A549 (cell line): ENCODE data around the gene TMEM123. TPM values are rescaled to one million over a fixed set of nuclear protein-coding genes. Genes with fewer than 3 reads are reported as not detected.

ENCODE experiments used
- ATAC-seq, 2 experiments: fragments of 200-7000 bp in 1 of 2; fragments of >200 bp in 1 of 2; cut with Nextera tagmentation in 1 of 2; cut with Tn5 transposase in 1 of 2; 3 replicates each; pipeline versions ENCODE4 v1.8.0 to v1.9.1; 2018 to 2020; ENCODE audit warnings: mild to moderate bottlenecking in 1 of 2, moderate library complexity in 1 of 2
- CTCF ChIA-PET: fragments of 300-600 bp; sonication (Branson Sonifier 250); formaldehyde crosslinking; extraction: SDS; loops from one replicate; lab custom pipeline; 2021; ENCODE audit warnings: antibody characterized with exemption, inconsistent platforms; lab: Yijun Ruan, JAX
- POLR2A ChIA-PET: fragments of 350-600 bp; formaldehyde crosslinking; extraction: SDS; loops from one replicate; lab custom pipeline; 2021; ENCODE audit warnings: antibody characterized with exemption, inconsistent platforms; lab: Yijun Ruan, JAX
- DNase-seq, 2 experiments: peaks; one replicate each; pipeline versions ENCODE4 v3.0.0 to v3.0.0-alpha.2; 2011 to 2016; ENCODE audit warnings: low read depth in 1 of 2, low spot score in 1 of 2
- FAIRE-seq: peaks from 2 replicates; lab custom pipeline; 2011; peaks lifted over from hg19 to GRCh38; lab: Jason Lieb, UNC
- H3K27ac ChIP-seq, 2 experiments: fragments of >200 bp; sonication (Bioruptor Twin); formaldehyde crosslinking; 3 replicates each; pipeline ENCODE4 v1.5.1; 2016 to 2017
- H3K4me1 ChIP-seq: fragments of >200 bp; sonication (Bioruptor Twin); formaldehyde crosslinking; 3 replicates; pipeline ENCODE4 v1.6.1; 2016
- H3K4me2 ChIP-seq: fragments of >200 bp; sonication (Bioruptor Twin); formaldehyde crosslinking; 3 replicates; pipeline ENCODE4 v1.6.1; 2016
- H3K4me3 ChIP-seq: fragments of >200 bp; sonication (Bioruptor Twin); formaldehyde crosslinking; 3 replicates; pipeline ENCODE4 v1.5.1; 2016
- H3K9me3 ChIP-seq: fragments of >200 bp; sonication (Bioruptor Twin); formaldehyde crosslinking; 3 replicates; pipeline ENCODE4 v1.6.1; 2016
- ATOH8 ChIP-seq: fragments of 250-450 bp; sonication (Bioruptor Pico); IDR thresholded peaks from 2 replicates; pipeline ENCODE4 v1.5.0; 2020; ENCODE audit warnings: low read depth, mild to moderate bottlenecking, moderate library complexity
- BCL3 ChIP-seq: fragments of >200 bp; sonication (Bioruptor Twin); formaldehyde crosslinking; IDR thresholded peaks from 3 replicates; pipeline ENCODE4 v1.6.1; 2016
- BHLHE40 ChIP-seq: IDR thresholded peaks from 2 replicates; pipeline ENCODE4 v1.6.1; 2012; ENCODE audit warnings: low read depth, low read length, inconsistent platforms
- CBX8 ChIP-seq: fragments of 200-600 bp; sonication (generic); IDR thresholded peaks from 2 replicates; pipeline ENCODE4 v1.6.1; 2016
- CEBPB ChIP-seq, 2 experiments: fragments of >200 bp in 1 of 2; sonication (Bioruptor Twin) in 1 of 2; formaldehyde crosslinking in 1 of 2; IDR thresholded peaks; 2 replicates each; pipeline ENCODE4 v1.6.1; 2012 to 2016
- CHD2 ChIP-seq: fragments of 150-350 bp; IDR thresholded peaks from 2 replicates; pipeline ENCODE4 v1.6.1; 2014; ENCODE audit warnings: low read length; ENCODE audit not compliant: partially characterized antibody
- CTCF ChIP-seq: fragments of >200 bp; sonication (Bioruptor Twin); formaldehyde crosslinking; IDR thresholded peaks from 3 replicates; pipeline ENCODE4 v1.5.1; 2016
- E2F6 ChIP-seq: IDR thresholded peaks from 2 replicates; pipeline ENCODE4 v1.6.1; 2012; ENCODE audit warnings: low read depth, borderline replicate concordance
- EHF ChIP-seq: fragments of 250-450 bp; sonication (Bioruptor Pico); IDR thresholded peaks from 2 replicates; pipeline ENCODE4 v1.5.0; 2020; ENCODE audit warnings: mild to moderate bottlenecking
- EHMT2 ChIP-seq: fragments of 200-600 bp; sonication (generic); IDR thresholded peaks from 2 replicates; pipeline ENCODE4 v1.6.1; 2016; ENCODE audit warnings: antibody characterized with exemption, low read depth, mild to moderate bottlenecking, moderate library complexity
- EP300 ChIP-seq, 2 experiments: fragments of >200 bp; sonication (Bioruptor Twin); formaldehyde crosslinking; IDR thresholded peaks; 2 replicates in 1 of 2; 3 replicates in 1 of 2; pipeline ENCODE4 v1.6.1; 2016 to 2017
- FOSB ChIP-seq: fragments of 250-450 bp; sonication (Bioruptor Pico); IDR thresholded peaks from 2 replicates; pipeline ENCODE4 v1.5.0; 2020; ENCODE audit warnings: mild to moderate bottlenecking, moderate library complexity
- FOSL2 ChIP-seq, 2 experiments: fragments of 450-650 bp in 1 of 2; fragments of >200 bp in 1 of 2; sonication (Bioruptor Twin) in 1 of 2; formaldehyde crosslinking; IDR thresholded peaks; 2 replicates each; pipeline versions ENCODE4 v1.5.0 to v1.6.1; 2016 to 2020; ENCODE audit warnings: mild to moderate bottlenecking in 1 of 2, moderate library complexity in 1 of 2
- FOXS1 ChIP-seq: fragments of 250-450 bp; sonication (Bioruptor Pico); IDR thresholded peaks from 2 replicates; pipeline ENCODE4 v1.5.0; 2020; ENCODE audit warnings: mild to moderate bottlenecking, moderate library complexity
- GATA3 ChIP-seq: IDR thresholded peaks from 2 replicates; pipeline ENCODE4 v1.6.1; 2012; ENCODE audit warnings: borderline replicate concordance
- HDAC2 ChIP-seq: fragments of 200-600 bp; sonication (generic); IDR thresholded peaks from 2 replicates; pipeline ENCODE4 v1.6.1; 2016
- HES2 ChIP-seq: fragments of >200 bp; sonication (Bioruptor Twin); formaldehyde crosslinking; IDR thresholded peaks from 2 replicates; pipeline ENCODE4 v1.6.1; 2016
- HEYL ChIP-seq: fragments of 250-450 bp; sonication (Bioruptor Pico); IDR thresholded peaks from 2 replicates; pipeline ENCODE4 v1.8.0; 2021; ENCODE audit warnings: mild to moderate bottlenecking, moderate library complexity
- HOXB5 ChIP-seq: fragments of 250-450 bp; sonication (Bioruptor Pico); IDR thresholded peaks from 2 replicates; pipeline ENCODE4 v1.5.0; 2020; ENCODE audit warnings: mild to moderate bottlenecking, moderate library complexity
- JUN ChIP-seq, 2 experiments: fragments of >200 bp; sonication (Bioruptor Twin); formaldehyde crosslinking; IDR thresholded peaks; 2 replicates in 1 of 2; 3 replicates in 1 of 2; pipeline ENCODE4 v1.6.1; 2016 to 2017
- JUNB ChIP-seq: fragments of >200 bp; sonication (Bioruptor Twin); formaldehyde crosslinking; IDR thresholded peaks from 2 replicates; pipeline ENCODE4 v1.6.1; 2016
- KDM5A ChIP-seq: fragments of 200-600 bp; sonication (generic); IDR thresholded peaks from 2 replicates; pipeline ENCODE4 v1.6.1; 2016; ENCODE audit warnings: antibody characterized with exemption, mild to moderate bottlenecking
- MYC ChIP-seq: IDR thresholded peaks from 2 replicates; pipeline ENCODE4 v1.6.1; 2012; ENCODE audit warnings: mild to moderate bottlenecking, inconsistent platforms, low read length, improper control_type of control experiment, borderline replicate concordance
- NFE2L2 ChIP-seq: fragments of 150-350 bp; conservative IDR thresholded peaks from 2 replicates; pipeline ENCODE4 v1.6.1; 2014; ENCODE audit warnings: low read length
- PHF8 ChIP-seq: fragments of 200-600 bp; sonication (generic); IDR thresholded peaks from 2 replicates; pipeline ENCODE4 v1.6.1; 2016; ENCODE audit warnings: low read depth, mild to moderate bottlenecking, antibody characterized with exemption, moderate library complexity, borderline replicate concordance
- POLR2A ChIP-seq: IDR thresholded peaks from 2 replicates; pipeline ENCODE4 v1.6.1; 2012; ENCODE audit warnings: mild to moderate bottlenecking, low read length
- RAD21 ChIP-seq, 2 experiments: fragments of >200 bp in 1 of 2; sonication (Bioruptor Twin) in 1 of 2; formaldehyde crosslinking in 1 of 2; IDR thresholded peaks in 1 of 2; conservative IDR thresholded peaks in 1 of 2; 2 replicates in 1 of 2; 3 replicates in 1 of 2; pipeline ENCODE4 v1.6.1; 2012 to 2018; ENCODE audit warnings: inconsistent platforms in 1 of 2
- RARB ChIP-seq: fragments of 250-450 bp; sonication (Bioruptor Pico); IDR thresholded peaks from 2 replicates; pipeline ENCODE4 v1.8.0; 2021; ENCODE audit warnings: mild to moderate bottlenecking, moderate library complexity
- RFX5 ChIP-seq: fragments of 450-650 bp; IDR thresholded peaks from 2 replicates; pipeline ENCODE4 v1.7.1; 2014; ENCODE audit warnings: antibody characterized with exemption, mild to moderate bottlenecking, moderate library complexity
- RNF2 ChIP-seq: fragments of 200-600 bp; sonication (generic); IDR thresholded peaks from 2 replicates; pipeline ENCODE4 v1.6.1; 2016; ENCODE audit warnings: low read depth, mild to moderate bottlenecking, antibody characterized with exemption, moderate library complexity, borderline replicate concordance
- SMC3 ChIP-seq: fragments of >200 bp; sonication (Bioruptor Twin); formaldehyde crosslinking; IDR thresholded peaks from 3 replicates; pipeline ENCODE4 v1.6.1; 2018; ENCODE audit warnings: inconsistent platforms
- SREBF2 ChIP-seq: fragments of 450-650 bp; IDR thresholded peaks from 2 replicates; pipeline ENCODE4 v1.6.1; 2014; ENCODE audit warnings: mild to moderate bottlenecking, moderate library complexity
- TP53 ChIP-seq: fragments of 250-450 bp; sonication (Bioruptor Pico); IDR thresholded peaks from 2 replicates; pipeline ENCODE4 v1.5.0; 2021; ENCODE audit warnings: mild to moderate bottlenecking, moderate library complexity
- ZC3H11A ChIP-seq: fragments of 450-650 bp; IDR thresholded peaks from 2 replicates; pipeline ENCODE4 v1.6.1; 2014; ENCODE audit warnings: antibody characterized with exemption, mild to moderate bottlenecking
- WGBS: methylation state at CpG from one replicate; pipeline ENCODE4 v1.1.6; 2017; ENCODE audit errors: missing lambda C conversion rate; 5-methylcytosine and 5-hydroxymethylcytosine counted together
- polyA plus RNA-seq, 4 experiments: library from polyadenylated mRNA; depleted of rRNA in 3 of 4; stranded (reverse); fragments of >200 nt; fragmentation: RNase III in 1 of 4; extraction: RNeasy Plus Mini Kit Qiagen cat#74134 plus additional on column Dnase treatment in 1 of 4; gene quantifications; 2 replicates in 3 of 4; 3 replicates in 1 of 4; pipeline ENCODE4 v1.2.3, GENCODE V29; 2011 to 2017
- TF ChIP-seq, protein P1 (sequence below): IDR thresholded peaks from 2 replicates; pipeline ENCODE4 v1.6.1; 2012
- TF ChIP-seq, protein P2 (sequence below): fragments of 250-450 bp; sonication (Bioruptor Pico); IDR thresholded peaks from 2 replicates; pipeline ENCODE4 v1.5.0; 2021; ENCODE audit warnings: mild to moderate bottlenecking, moderate library complexity, borderline replicate concordance

The TMEM123 gene
- polyA plus RNA-seq, 2 of the 4 experiments (the other 2 are of a cell fraction) = 199 to 458 TPM

DNA sequence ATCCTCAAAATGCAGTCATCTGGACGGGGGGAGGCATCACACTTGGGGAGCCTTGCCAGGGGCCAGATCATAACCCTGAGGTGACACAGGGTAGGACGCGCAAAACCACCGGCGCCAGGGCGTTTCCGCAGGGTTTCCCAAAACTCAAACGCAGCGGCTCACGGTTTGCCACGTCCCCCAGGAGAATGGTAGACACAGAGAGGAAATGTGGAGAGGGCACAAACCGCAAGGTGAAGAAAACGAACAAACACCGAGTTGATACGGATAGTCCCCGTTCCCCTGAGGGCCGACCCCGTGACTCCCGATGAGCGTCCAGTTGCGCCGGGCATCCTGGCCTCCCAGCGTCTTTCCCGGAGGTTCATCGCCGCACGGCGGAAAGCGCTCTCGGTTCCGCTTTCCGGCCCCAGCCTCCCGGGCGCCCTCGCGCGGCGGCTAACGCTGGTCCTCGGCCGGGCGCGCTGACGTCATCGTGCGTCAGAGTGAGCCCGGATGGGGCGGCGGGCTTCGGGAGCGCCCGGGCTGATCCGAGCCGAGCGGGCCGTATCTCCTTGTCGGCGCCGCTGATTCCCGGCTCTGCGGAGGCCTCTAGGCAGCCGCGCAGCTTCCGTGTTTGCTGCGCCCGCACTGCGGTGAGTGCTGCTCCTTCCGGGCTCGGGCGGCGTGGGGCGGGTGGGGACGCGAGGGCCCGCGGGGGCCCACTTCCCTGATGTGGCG is 105.7 kb downstream of the TMEM123 start, which contains the start of gene BIRC2:
BIRC2 (plus strand) TSS at position 467 of the 714 bp plus-strand sequence. CDS start 2,641 bp downstream, outside the sequence.
- CTCF ChIA-PET = interaction anchor here (1.1 kb wide), 1 partner anchor 57 kb away, joined by 4 read pairs; no protein-coding TSS in a partner anchor
- H3K27ac ChIP-seq = peak within 1 kb of the TSS; percentile 94 to 100
- no peaks in the 10 kb centered on the region for H3K9me3 ChIP-seq
- ATAC-seq (peak; percentile 91 to 95), DNase-seq (peak; percentile 36 to 89), FAIRE-seq (no peak)
- 1% methylated on average over 18 of the region's 77 CpGs for WGBS
- peak within 1 kb of the TSS; percentile 74 for H3K4me3 ChIP-seq
- peaks cover 38% of the 10 kb centered on the region for H3K4me1 ChIP-seq
- TF ChIP-seq BCL3 (0 out of 3 replicates have a peak, but pooled peaks have one; percentile 44), EHMT2 (no peak), EHF (CRISPR knock-in tag) (no peak), POLR2A (peak; percentile 69), MYC (no peak), KDM5A (no peak), CEBPB (IDR thresholded peaks at IDR 0.05) (no peak; a peak in 1 of 4 replicates), RARB (CRISPR knock-in tag) (no peak), HOXB5 (CRISPR knock-in tag) (no peak), ZC3H11A (no peak), TP53 (CRISPR knock-in tag) (no peak), EP300 (IDR thresholded peaks at IDR 0.05) (no peak), SMC3 (peak; percentile 61), E2F6 (0 out of 2 replicates have a peak, but pooled peaks have one; percentile 32), GATA3 (no peak), JUN (IDR thresholded peaks at IDR 0.05) (peak; percentile 63 to 84; a peak in 4 of 5 replicates), HDAC2 (no peak), JUNB (no peak), RNF2 (no peak), FOSB (CRISPR knock-in tag) (no peak), ATOH8 (CRISPR knock-in tag) (no peak), PHF8 (peak; percentile 86), CBX8 (no peak), FOSL2 (IDR thresholded peaks at IDR 0.05) (no peak), FOSL2 (CRISPR knock-in tag; IDR thresholded peaks at IDR 0.05) (peak; percentile 89), NFE2L2 (no peak), RFX5 (no peak), FOXS1 (CRISPR knock-in tag) (no peak), HEYL (CRISPR knock-in tag) (no peak), CTCF (peak; percentile 57), SREBF2 (no peak), BHLHE40 (no peak), CHD2 (no peak), HES2 (no peak), RAD21 (conservative IDR thresholded peaks at IDR 0.05 in 1 of 2, IDR thresholded peaks at IDR 0.05 in 1 of 2) (peak in 1 of 2 experiments; percentile 51; a peak in 3 of 5 replicates)
- TF ChIP-seq, protein P1, sequence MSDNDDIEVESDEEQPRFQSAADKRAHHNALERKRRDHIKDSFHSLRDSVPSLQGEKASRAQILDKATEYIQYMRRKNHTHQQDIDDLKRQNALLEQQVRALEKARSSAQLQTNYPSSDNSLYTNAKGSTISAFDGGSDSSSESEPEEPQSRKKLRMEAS = peak; percentile 70
- TF ChIP-seq, protein P2, sequence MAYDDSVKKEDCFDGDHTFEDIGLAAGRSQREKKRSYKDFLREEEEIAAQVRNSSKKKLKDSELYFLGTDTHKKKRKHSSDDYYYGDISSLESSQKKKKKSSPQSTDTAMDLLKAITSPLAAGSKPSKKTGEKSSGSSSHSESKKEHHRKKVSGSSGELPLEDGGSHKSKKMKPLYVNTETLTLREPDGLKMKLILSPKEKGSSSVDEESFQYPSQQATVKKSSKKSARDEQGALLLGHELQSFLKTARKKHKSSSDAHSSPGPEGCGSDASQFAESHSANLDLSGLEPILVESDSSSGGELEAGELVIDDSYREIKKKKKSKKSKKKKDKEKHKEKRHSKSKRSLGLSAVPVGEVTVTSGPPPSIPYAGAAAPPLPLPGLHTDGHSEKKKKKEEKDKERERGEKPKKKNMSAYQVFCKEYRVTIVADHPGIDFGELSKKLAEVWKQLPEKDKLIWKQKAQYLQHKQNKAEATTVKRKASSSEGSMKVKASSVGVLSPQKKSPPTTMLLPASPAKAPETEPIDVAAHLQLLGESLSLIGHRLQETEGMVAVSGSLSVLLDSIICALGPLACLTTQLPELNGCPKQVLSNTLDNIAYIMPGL (CRISPR knock-in tag) = no peak
- POLR2A ChIA-PET = no interaction called here
- H3K4me2 ChIP-seq = peak within 1 kb of the TSS; percentile 88
